HepG2 (cell line): ENCODE data around the gene ZNF839. TPM values are rescaled to one million over a fixed set of nuclear protein-coding genes. Genes with fewer than 3 reads are reported as not detected.

Experiments used
- ARID5B ChIP-seq: IDR thresholded peaks from 2 replicates; pipeline ENCODE4 v1.4.0; 2020; ENCODE audit warnings: mild to moderate bottlenecking, missing genetic modification reagents
- FOSL2 ChIP-seq: sonication (generic); formaldehyde crosslinking; IDR thresholded peaks from 2 replicates; pipeline ENCODE4 v1.4.0; 2020; ENCODE audit warnings: missing genetic modification reagents
- FOXA1 ChIP-seq, 2 experiments: fragments of 450-650 bp in 1 of 2; sonication (generic) in 1 of 2; formaldehyde crosslinking in 1 of 2; IDR thresholded peaks; 2 replicates each; pipeline versions ENCODE4 v1.4.0 to v1.6.1; 2016 to 2020; ENCODE audit warnings: missing genetic modification reagents in 1 of 2
- HDAC2 ChIP-seq: sonication (generic); formaldehyde crosslinking; IDR thresholded peaks from 2 replicates; pipeline ENCODE4 v1.4.0; 2020; ENCODE audit warnings: missing genetic modification reagents
- MIXL1 ChIP-seq: IDR thresholded peaks from 2 replicates; pipeline ENCODE4 v1.6.1; 2016
- NCOR1 ChIP-seq: fragments of 200-600 bp; sonication (generic); IDR thresholded peaks from 2 replicates; pipeline ENCODE4 v1.7.0; 2017; ENCODE audit warnings: antibody characterized with exemption, low read length, borderline replicate concordance
- NFIC ChIP-seq: IDR thresholded peaks from 2 replicates; pipeline ENCODE4 v1.6.1; 2012; ENCODE audit warnings: mild to moderate bottlenecking, low read length, inconsistent platforms
- PITX1 ChIP-seq: sonication (generic); formaldehyde crosslinking; IDR thresholded peaks from 2 replicates; pipeline ENCODE4 v1.5.1; 2020; ENCODE audit warnings: mild to moderate bottlenecking, missing genetic modification reagents
- POGK ChIP-seq: sonication (generic); formaldehyde crosslinking; conservative IDR thresholded peaks from 2 replicates; pipeline ENCODE4 v1.8.0; 2022; ENCODE audit warnings: mild to moderate bottlenecking, moderate library complexity, missing genetic modification reagents
- PPARG ChIP-seq: conservative IDR thresholded peaks from 2 replicates; pipeline ENCODE4 v1.6.1; 2016; ENCODE audit warnings: missing biosample characterization, missing genetic modification reagents
- SOX5 ChIP-seq: IDR thresholded peaks from 2 replicates; pipeline ENCODE4 v1.6.1; 2016; ENCODE audit warnings: borderline replicate concordance
- TCF7 ChIP-seq: sonication (generic); IDR thresholded peaks from 2 replicates; pipeline ENCODE4 v1.6.1; 2016; ENCODE audit warnings: antibody characterized with exemption, low read depth
- TCF7L2 ChIP-seq: IDR thresholded peaks from 2 replicates; pipeline ENCODE4 v1.6.1; 2011; ENCODE audit warnings: mild to moderate bottlenecking, low read depth, low read length, moderate library complexity
- XRCC5 ChIP-seq: fragments of 200-400 bp; formaldehyde crosslinking; optimal IDR thresholded peaks from 2 replicates; pipeline ENCODE3; 2017; ENCODE audit warnings: mild to moderate bottlenecking, low read length
- ZBTB20 ChIP-seq: sonication (generic); formaldehyde crosslinking; IDR thresholded peaks from 2 replicates; pipeline ENCODE4 v1.8.1; 2023; ENCODE audit warnings: missing genetic modification reagents, low read depth, mild to moderate bottlenecking, borderline replicate concordance
- ZEB1 ChIP-seq: IDR thresholded peaks from 2 replicates; pipeline ENCODE4 v1.6.1; 2012; ENCODE audit warnings: mild to moderate bottlenecking, low read depth, inconsistent platforms; ENCODE audit not compliant: insufficient replicate concordance
- ZNF431 ChIP-seq: sonication (generic); formaldehyde crosslinking; IDR thresholded peaks from 2 replicates; pipeline ENCODE4 v1.9.0; 2022; ENCODE audit warnings: missing genetic modification reagents, low read depth, mild to moderate bottlenecking, borderline replicate concordance
- ZNF577 ChIP-seq: sonication (generic); formaldehyde crosslinking; IDR thresholded peaks from 2 replicates; pipeline ENCODE4 v1.4.0; 2020; ENCODE audit warnings: mild to moderate bottlenecking, low read depth, missing genetic modification reagents, borderline replicate concordance
- ZSCAN25 ChIP-seq: sonication (generic); formaldehyde crosslinking; IDR thresholded peaks from 2 replicates; pipeline ENCODE4 v1.8.0; 2022; ENCODE audit warnings: mild to moderate bottlenecking, missing genetic modification reagents
- polyA plus RNA-seq, 8 experiments: library from polyadenylated mRNA; depleted of rRNA in 3 of 8; stranded (reverse) in 7 of 8; unstranded in 1 of 8; fragments of >200 nt; fragmentation: Illumina TruSeq in 4 of 8; extraction: Trizol in 4 of 8; gene quantifications; 2 replicates each; pipeline versions ENCODE4 v1.2.1 to v1.2.3, GENCODE V29; 2011 to 2016; ENCODE audit warnings: low read depth in 4 of 8, missing spikeins in 1 of 8, mixed read lengths in 1 of 8; ENCODE audit not compliant: insufficient read depth in 1 of 8
- total RNA-seq, 5 experiments: library from RNA; depleted of rRNA; stranded (reverse); fragments of >200 nt; fragmentation: Illumina TruSeq; extraction: Trizol; gene quantifications; 2 replicates each; pipeline ENCODE4 v1.2.3, GENCODE V29; 2016; ENCODE audit warnings: low read depth in 1 of 5
- TF ChIP-seq, protein P1 (sequence below): sonication (generic); formaldehyde crosslinking; IDR thresholded peaks from 2 replicates; pipeline ENCODE4 v1.8.0; 2022; ENCODE audit warnings: missing genetic modification reagents, mild to moderate bottlenecking, borderline replicate concordance
- TF ChIP-seq, protein P2 (sequence below): sonication (generic); formaldehyde crosslinking; conservative IDR thresholded peaks from 2 replicates; pipeline ENCODE4 v1.4.0; 2020; ENCODE audit warnings: missing genetic modification reagents

Gene ZNF839
- total and polyA plus RNA-seq, 2 of the 13 experiments (the other 11 are each of a cell fraction or from before 2014, with no cell fraction given) = 11.1 to 12.8 TPM

GRCh38 chr14:102321456-102322422 is 2.2 kb downstream of the ZNF839 start (continued):
- TF ChIP-seq, protein P1, sequence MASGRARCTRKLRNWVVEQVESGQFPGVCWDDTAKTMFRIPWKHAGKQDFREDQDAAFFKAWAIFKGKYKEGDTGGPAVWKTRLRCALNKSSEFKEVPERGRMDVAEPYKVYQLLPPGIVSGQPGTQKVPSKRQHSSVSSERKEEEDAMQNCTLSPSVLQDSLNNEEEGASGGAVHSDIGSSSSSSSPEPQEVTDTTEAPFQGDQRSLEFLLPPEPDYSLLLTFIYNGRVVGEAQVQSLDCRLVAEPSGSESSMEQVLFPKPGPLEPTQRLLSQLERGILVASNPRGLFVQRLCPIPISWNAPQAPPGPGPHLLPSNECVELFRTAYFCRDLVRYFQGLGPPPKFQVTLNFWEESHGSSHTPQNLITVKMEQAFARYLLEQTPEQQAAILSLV = 0 out of 2 replicates have a peak, but pooled peaks have one; percentile 62
- peak; percentile 66 for TF ChIP-seq NFIC
- peak; percentile 70; the same call in 1 of the 2 replicates for TF ChIP-seq TCF7L2
- peak; percentile 37; the same call in 1 of the 2 replicates for TF ChIP-seq HDAC2
- no peak for TF ChIP-seq FOXA1 (IDR thresholded peaks at IDR 0.05)
- TF ChIP-seq FOXA1 (CRISPR knock-in tag; IDR thresholded peaks at IDR 0.05) = 0 out of 2 replicates have a peak, but pooled peaks have one; percentile 32
- peak; percentile 25; the same call in 1 of the 2 replicates for TF ChIP-seq ARID5B
- TF ChIP-seq MIXL1 (CRISPR knock-in tag) = peak; percentile 36; the same call in 1 of the 2 replicates
- peak; percentile 39; the same call in 1 of the 2 replicates for TF ChIP-seq NCOR1
- no peak for TF ChIP-seq ZNF577 (CRISPR knock-in tag)
- TF ChIP-seq ZEB1 = peak; percentile 22
- peak; percentile 75; the same call in 1 of the 2 replicates for TF ChIP-seq POGK (CRISPR knock-in tag)
- TF ChIP-seq PPARG (CRISPR knock-in tag) = peak; percentile 31; the same call in 1 of the 2 replicates
- TF ChIP-seq ZNF431 (CRISPR knock-in tag) = no peak
- peak; percentile 53; the same call in 1 of the 2 replicates for TF ChIP-seq SOX5 (CRISPR knock-in tag)
- TF ChIP-seq PITX1 (CRISPR knock-in tag) = peak; percentile 61
- TF ChIP-seq ZBTB20 (CRISPR knock-in tag) = no peak
- TF ChIP-seq FOSL2 = 0 out of 2 replicates have a peak, but pooled peaks have one; percentile 22
- TF ChIP-seq TCF7 = peak; percentile 80
- TF ChIP-seq, protein P2, sequence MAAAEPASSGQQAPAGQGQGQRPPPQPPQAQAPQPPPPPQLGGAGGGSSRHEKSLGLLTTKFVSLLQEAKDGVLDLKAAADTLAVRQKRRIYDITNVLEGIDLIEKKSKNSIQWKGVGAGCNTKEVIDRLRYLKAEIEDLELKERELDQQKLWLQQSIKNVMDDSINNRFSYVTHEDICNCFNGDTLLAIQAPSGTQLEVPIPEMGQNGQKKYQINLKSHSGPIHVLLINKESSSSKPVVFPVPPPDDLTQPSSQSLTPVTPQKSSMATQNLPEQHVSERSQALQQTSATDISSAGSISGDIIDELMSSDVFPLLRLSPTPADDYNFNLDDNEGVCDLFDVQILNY = no peak
- TF ChIP-seq XRCC5 = peak; percentile 4
- 0 out of 2 replicates have a peak, but pooled peaks have one; percentile 44 for TF ChIP-seq ZSCAN25
